ENCODE results near the gene PEX5. TPM values are rescaled to one million over a fixed set of nuclear protein-coding genes. Genes with fewer than 3 reads are reported as not detected.
"Not testable (repeated sequence)": the region's sequence is repeated elsewhere in the genome, so short reads cannot be mapped to it uniquely, and the experiment has no call there.

The PEX5 gene
- total RNA-seq, 1 donor: 25.9 TPM

DNA sequence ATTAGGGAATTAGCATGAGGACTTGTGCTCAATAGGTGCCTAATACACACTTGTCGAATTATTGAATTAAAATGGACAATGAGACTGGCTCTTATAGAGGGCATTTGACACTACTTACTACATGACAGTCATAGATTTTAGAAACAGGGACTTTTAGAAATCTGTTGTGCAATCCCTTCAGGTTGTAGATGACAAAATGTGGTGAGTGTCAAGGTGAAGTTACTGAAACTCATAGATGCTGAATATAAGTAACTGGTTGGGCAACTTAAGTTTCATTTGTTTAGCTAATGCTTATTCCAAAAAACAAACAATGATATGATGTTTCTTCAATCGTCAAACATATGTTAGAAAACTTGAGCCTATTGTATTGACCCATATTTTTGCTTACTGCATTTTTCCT, 12.9 kb upstream of the PEX5 start:
- TF ChIP-seq, protein P1, sequence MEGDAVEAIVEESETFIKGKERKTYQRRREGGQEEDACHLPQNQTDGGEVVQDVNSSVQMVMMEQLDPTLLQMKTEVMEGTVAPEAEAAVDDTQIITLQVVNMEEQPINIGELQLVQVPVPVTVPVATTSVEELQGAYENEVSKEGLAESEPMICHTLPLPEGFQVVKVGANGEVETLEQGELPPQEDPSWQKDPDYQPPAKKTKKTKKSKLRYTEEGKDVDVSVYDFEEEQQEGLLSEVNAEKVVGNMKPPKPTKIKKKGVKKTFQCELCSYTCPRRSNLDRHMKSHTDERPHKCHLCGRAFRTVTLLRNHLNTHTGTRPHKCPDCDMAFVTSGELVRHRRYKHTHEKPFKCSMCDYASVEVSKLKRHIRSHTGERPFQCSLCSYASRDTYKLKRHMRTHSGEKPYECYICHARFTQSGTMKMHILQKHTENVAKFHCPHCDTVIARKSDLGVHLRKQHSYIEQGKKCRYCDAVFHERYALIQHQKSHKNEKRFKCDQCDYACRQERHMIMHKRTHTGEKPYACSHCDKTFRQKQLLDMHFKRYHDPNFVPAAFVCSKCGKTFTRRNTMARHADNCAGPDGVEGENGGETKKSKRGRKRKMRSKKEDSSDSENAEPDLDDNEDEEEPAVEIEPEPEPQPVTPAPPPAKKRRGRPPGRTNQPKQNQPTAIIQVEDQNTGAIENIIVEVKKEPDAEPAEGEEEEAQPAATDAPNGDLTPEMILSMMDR (IDR thresholded peaks at IDR 0.05; ENCODE audit: insufficient read depth, low read depth, low read length): no peak
- H3K4me3 ChIP-seq (ENCODE audit: low read depth, low read length): no peak overlapping the region
- no peak for DNase-seq (ENCODE audit: low read depth)

DNA sequence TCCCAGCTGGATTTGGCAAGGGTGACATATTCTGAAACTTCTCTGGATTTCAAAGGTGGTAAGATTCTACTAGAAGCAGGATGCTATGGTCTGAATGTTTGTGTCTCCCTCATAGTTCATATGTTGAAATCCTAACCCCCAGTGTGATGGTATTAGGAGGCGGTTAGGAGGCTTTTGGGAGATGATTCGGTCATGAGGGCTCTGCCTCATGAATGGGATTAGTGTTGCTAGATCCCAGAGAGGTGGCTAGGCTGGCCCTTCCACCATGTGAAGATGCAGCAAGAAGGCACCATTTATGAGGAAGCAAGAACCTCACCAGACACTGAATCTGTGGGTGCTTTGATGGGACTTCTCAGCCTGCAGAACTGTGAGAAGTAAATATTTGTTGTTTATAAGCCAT, 11.0 kb upstream of the PEX5 start:
- H3K4me3 ChIP-seq (ENCODE audit: low read depth, low read length): no peak overlapping the region
- TF ChIP-seq, protein P1 (IDR thresholded peaks at IDR 0.05; ENCODE audit: insufficient read depth, low read depth, low read length): no peak
- DNase-seq (ENCODE audit: low read depth): no peak

DNA sequence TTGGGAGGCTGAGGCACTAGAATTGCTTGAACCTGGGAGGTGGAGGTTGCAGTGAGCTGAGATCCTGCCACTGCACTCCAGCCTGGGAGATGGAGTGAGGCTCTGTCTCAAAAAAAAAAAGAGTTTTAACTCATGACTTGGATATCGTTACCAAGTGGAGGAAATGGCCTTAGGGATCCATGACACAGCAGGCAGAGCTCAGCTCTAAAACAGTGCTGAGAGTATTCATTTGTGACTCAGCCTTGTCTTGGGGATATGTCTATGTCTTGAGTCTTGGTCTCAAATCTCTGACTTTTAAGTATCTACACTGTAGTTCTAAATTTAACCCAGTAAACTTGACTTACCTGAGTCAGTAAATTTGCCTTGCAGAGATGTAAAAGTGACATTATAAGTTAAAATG, 8.8 kb upstream of the PEX5 start:
- no peak overlapping the region for H3K4me3 ChIP-seq (ENCODE audit: low read depth, low read length)
- no peak for DNase-seq (ENCODE audit: low read depth)
- TF ChIP-seq, protein P1 (IDR thresholded peaks at IDR 0.05; ENCODE audit: insufficient read depth, low read depth, low read length): no peak

DNA sequence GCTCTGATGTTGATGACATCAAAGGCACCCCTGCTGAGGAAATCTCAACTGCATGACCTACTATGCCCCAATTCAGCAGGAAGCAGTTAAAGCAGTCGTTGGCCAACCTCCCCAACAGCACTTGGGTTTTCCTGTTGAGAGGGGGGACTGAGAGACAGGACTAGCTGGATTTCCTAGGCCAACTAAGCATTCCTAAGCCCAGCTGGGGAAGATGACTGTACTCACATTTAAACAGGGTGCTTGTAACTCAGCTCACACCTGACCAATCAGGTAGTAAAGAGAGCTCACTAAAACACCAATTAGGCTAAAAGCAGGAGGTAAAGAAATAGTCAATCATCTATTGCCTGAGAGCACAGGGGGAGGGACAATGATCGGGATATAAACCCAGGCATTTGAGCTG, 3.4 kb upstream of the PEX5 start:
- DNase-seq (ENCODE audit: low read depth); H3K4me3 ChIP-seq (ENCODE audit: low read depth, low read length): not testable (repeated sequence)

DNA sequence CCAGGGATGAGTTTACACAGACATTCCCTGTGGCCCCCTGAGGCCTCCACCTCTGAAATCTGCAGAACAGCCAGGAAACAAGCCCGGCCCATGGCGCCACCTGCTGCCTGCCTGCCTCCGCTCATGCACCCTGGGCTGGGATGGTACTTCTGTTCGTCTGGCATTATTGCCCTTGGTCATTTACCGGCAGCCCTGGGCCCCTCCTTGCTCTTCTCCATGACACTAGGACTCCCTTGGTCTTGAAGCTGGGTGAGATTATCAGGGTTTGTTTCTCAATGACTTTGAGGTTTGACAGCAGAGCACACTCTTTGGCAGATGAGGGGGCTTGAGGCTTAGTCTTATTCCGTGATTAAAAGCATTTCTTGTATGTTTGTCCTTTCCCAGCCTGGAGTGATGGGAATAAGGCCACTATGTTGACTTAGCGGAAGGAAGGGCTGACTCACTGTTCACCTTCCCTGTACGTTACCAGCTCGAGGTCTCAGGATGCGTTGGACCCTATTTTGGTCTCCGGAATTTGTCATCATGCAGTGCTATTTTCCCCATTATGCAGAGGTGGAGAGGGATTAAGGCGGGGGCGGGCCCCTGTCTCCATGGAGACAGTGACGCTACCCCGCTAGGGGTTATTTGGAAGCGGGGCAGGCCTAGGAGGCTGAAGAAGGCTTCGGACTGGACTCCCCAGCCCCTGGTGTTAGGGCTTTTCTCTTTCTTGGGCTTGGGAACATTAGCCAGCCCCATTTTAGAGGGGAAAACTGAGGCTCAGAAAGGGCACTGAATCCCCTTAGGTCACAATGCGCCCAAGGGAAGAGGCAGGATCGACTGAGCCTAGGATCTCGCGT, 706 bp upstream of the PEX5 start:
- TF ChIP-seq, protein P1 (IDR thresholded peaks at IDR 0.05; ENCODE audit: insufficient read depth, low read depth, low read length): peak; percentile 69
- DNase-seq (ENCODE audit: low read depth): peak; percentile 67
- H3K4me3 ChIP-seq (ENCODE audit: low read depth, low read length): peak overlapping the region; percentile 71

DNA sequence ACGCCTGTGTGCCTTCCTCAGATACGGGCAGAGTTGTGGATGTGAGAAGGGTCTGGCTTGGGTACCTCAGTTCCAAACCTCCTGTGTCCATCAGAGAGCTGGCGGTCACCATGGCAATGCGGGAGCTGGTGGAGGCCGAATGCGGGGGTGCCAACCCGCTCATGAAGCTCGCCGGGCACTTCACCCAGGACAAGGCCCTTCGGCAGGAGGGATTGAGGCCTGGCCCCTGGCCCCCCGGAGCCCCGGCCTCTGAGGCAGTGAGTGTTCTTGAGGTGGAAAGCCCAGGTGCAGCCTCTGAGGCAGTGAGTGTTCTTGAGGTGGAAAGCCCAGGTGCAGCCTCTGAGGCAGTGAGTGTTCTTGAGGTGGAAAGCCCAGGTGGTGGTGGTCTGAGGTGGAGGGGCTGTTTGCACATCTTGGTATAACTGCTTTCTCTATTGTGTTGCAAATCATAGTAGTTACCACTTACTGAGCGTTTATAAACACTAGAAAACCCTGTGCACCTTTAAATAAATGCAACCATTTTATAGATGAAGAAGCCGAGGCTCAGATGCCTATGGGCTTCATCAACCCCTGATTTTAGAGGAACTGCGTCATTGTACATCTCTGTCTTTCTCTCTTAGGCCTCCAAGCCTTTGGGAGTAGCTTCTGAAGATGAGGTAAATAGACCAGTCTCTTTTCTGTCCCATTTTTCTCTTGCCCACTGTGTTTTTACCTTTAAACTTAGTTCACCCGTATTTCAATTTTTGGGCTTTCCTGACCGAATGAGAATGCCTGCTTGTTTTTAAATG, 976 bp downstream of the PEX5 start:
- H3K4me3 ChIP-seq (ENCODE audit: low read depth, low read length): peak overlapping the region; percentile 71
- TF ChIP-seq, protein P1 (IDR thresholded peaks at IDR 0.05; ENCODE audit: insufficient read depth, low read depth, low read length): no peak
- DNase-seq (ENCODE audit: low read depth): no peak

DNA sequence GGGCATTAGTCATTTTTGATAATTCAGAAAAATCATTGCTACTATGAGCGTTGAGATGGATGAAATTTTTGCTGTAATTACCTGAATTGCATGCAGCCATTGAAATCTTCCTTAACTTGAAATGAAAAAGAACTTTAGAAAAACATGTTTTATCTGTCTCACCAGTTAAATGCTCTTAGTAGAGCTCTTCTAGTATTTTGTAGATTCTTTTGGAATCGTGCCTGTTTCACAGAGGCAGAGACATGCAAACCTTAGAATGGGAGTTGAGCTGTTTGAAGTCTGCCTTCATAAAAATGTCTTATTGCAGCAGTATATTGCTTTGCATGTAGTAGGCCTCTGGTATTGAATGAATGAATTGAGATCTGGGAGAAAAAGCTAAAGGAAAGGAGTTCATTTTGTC, 4.2 kb downstream of the PEX5 start:
- no peak overlapping the region for H3K4me3 ChIP-seq (ENCODE audit: low read depth, low read length)
- DNase-seq (ENCODE audit: low read depth): no peak
- TF ChIP-seq, protein P1 (IDR thresholded peaks at IDR 0.05; ENCODE audit: insufficient read depth, low read depth, low read length): no peak

Measured in fibroblast of villous mesenchyme (primary cell).